Right hindlimb (tissue), 1 donor: ENCODE results near the gene IFNGR2.
A peak's percentile ranks its signal among the peaks of the same experiment; 100 is the strongest.
"Not testable (repeated sequence)": the region's sequence is repeated elsewhere in the genome, so short reads cannot be mapped to it uniquely, and the experiment has no call there.

Experiments
- DNase-seq: peaks from one replicate; pipeline ENCODE4 v3.0.0-alpha.2; 2018

Gene IFNGR2

GRCh38 chr21:33446620-33447019 is 43.4 kb downstream of the IFNGR2 start:
- not testable (repeated sequence) for DNase-seq

- DNase-seq: no peak
Measured at GRCh38 chr21:33449616-33450015, 46.4 kb downstream of the IFNGR2 start.

GRCh38 chr21:33451634-33452071 is 48.4 kb downstream of the IFNGR2 start:
- no peak for DNase-seq

DNA sequence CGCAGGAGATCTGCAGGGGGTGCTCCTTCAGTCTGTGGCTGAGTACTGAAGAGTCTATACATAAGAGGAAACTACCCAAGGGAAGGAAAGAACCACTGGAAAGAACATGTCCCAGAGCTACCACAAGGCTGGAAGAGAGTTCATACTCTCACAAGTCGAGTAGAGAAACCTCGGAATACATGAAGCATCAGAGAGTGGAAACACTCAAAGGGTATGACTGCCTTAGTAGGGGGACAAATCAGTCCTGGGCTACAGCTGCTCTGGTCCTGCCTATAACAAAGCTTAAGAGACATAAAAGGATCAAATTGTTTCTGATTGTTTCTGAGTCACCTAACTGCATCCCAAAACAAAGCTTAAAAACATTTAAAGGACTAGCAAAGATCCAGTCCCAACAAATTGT is 49.1 kb downstream of the IFNGR2 start:
- DNase-seq: no peak

DNA sequence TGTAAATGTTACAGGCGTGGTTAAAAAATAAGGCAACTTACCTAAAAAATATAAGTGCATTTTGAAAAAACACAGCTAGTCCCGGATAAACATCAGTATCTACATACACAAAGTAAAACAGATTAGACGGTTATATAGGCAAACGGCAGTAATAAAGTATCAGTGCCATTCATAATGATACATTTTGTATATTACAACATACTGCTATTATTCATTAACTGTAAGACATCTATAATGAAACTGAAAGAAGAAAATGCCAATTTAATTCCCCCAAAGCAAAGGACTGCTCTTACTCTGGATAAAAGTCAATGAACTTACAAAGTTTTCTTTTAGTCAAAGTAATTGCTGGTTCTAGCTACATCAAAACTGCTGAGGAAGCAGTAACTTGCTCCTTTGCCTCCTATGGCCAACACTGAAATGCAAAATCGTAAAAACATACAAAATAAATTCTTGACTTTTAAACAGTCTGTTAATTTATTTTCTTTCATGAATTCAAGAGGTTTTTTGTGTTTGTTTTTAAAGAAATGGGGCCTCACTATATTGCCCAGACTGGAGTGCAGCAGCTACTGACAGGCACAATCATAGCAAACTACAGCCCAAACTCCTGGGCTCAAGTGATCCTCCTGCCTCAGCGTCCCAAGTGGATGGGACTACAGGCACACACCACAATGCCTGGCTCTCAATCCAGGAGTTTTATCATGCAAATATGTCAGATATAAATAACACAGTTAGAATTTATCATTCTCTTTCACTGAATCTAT is 52.7 kb downstream of the IFNGR2 start:
- no peak for DNase-seq

- DNase-seq: no peak
Measured at GRCh38 chr21:33458861-33459260, 55.6 kb downstream of the IFNGR2 start.

DNA sequence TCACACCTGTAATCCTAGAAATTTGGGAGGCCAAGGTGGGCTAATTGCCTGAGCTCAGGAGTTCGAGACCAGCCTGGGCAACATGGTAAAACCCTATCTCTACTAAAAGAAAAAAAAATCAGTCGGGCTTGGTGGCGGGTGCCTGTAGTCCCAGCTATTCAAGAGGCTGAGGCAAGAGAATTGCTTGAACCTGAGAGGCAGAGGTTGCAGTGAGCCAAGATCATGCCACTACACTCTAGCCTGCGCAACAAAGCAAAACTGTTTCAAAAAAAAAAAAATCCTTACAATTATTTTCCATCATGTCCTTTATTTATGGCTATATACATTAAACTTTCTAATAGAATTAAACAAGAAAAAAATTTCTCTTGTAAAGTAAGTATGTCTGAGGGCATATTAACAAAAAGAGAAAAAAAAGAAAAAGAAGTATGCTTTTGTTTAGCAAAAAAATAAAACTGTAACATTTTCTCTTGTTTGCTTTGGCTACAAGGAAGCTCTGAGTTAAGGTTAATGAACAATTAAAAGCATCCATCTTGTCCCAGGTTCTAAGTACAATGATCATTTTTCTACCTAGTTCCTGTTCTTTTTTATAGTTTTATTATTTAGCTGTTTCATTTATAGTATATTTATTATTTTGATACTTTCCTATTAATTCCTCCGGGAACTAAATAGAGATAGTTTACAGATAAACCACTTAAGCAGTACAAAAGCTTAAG is 58.5 kb downstream of the IFNGR2 start:
- no peak for DNase-seq

- DNase-seq: not testable (repeated sequence)
Measured at GRCh38 chr21:33469183-33469582, 66.0 kb downstream of the IFNGR2 start.

DNA sequence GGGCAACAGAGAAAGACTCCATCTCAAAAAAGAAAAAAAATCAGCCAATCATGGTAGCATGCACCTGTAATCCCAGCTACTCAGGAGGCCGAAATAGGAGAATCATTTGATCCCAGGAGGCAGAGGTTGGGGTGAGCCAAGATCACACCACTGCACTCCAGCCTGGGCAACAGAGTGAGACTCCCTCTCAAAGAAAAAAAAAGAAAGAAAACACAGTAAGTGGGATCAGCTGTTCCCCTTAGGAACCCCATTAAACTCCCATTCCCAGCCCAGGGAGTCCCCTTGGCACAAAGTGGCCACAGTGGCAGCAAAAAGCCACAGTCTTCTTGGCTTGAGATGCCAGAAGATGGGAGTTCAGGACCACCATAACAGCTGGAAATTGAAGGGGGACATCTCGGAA is 67.5 kb downstream of the IFNGR2 start:
- DNase-seq: no peak

- DNase-seq: no peak
Measured at GRCh38 chr21:33473344-33473743, 70.1 kb downstream of the IFNGR2 start.

GRCh38 chr21:33477066-33477465 is 73.9 kb downstream of the IFNGR2 start:
- DNase-seq: no peak

DNA sequence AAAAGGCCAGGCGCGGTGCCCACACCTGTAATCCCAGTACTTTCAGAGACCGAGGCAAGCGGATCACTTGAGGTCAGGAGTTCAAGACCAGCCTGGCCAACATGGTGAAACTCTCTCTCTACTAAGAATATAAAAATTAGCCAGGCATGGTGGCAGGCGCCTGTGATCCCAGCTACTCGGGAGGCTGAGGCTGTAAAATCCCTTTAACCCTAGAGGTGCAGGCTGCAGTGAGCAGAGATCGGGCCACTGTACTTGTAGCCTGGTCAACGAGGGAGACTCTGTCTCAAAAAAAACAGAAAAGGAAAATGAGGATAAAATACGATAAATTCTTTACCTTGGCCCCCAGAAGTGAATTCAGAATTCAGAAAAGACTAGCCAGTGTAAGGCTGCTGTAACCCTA is 75.0 kb downstream of the IFNGR2 start:
- DNase-seq: no peak

GRCh38 chr21:33478935-33479678 is 75.9 kb downstream of the IFNGR2 start:
- peak; percentile 45 for DNase-seq

GRCh38 chr21:33479679-33480480 is 76.7 kb downstream of the IFNGR2 start, which contains the start of gene TMEM50B:
TMEM50B (minus strand) TSS chr21:33479974; CDS start chr21:33468885, 11,089 bp downstream.
- DNase-seq: peak; percentile 99

- DNase-seq: no peak
Measured at GRCh38 chr21:33480481-33481103, 77.4 kb downstream of the IFNGR2 start.

DNA sequence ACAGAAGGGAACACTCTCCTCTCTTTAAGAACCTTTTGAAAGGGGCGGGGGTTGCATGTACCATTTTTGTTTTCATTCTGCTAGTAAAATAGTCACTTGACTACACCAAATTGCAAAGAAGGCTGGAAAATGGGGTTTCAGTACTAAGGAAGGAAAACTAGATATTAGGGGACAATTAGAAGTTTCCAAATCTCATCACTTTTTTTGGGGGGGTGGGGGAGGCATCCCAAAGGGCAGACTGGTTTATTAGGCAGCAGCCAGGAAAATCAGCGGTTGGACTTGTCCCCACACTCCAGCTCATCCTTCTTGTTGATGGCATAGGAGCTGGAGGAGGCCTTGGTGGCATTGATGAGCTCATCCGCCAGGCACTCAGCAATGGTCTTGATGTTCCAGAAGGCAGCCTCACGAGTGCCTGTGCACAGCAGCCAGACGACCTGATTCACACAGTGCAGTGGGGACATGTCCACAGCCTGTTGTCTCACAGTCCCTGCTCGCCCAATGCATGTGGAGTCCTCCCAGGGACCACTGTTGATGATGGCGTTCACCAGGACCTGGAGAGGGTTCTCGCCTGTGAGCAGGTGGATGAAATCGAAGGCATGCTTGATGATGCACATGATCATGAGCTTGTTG is 78.2 kb downstream of the IFNGR2 start:
- DNase-seq: no peak
